HPDE6-E6E7 (cell line): ENCODE results near the gene ATP5PD.
"Not testable (repeated sequence)": the region's sequence is repeated elsewhere in the genome, so short reads cannot be mapped to it uniquely, and the experiment has no call there.

Experiments
- DNase-seq: peaks from one replicate; pipeline ENCODE4 v3.0.0; 2011; ENCODE audit warnings: missing footprints; ENCODE audit errors: extremely low spot score

Gene ATP5PD

GRCh38 chr17:75077496-75078283, 30.9 kb upstream of the ATP5PD start:
- no peak for DNase-seq

- no peak for DNase-seq
Measured at GRCh38 chr17:75077072-75077495, 30.3 kb upstream of the ATP5PD start.

GRCh38 chr17:75075597-75076336, 29.0 kb upstream of the ATP5PD start:
- no peak for DNase-seq

- no peak for DNase-seq
Measured at GRCh38 chr17:75074532-75074931, 27.8 kb upstream of the ATP5PD start.

- no peak for DNase-seq
Measured at GRCh38 chr17:75073618-75074047, 26.9 kb upstream of the ATP5PD start.

- DNase-seq = not testable (repeated sequence)
Measured at GRCh38 chr17:75072909-75073308, 26.1 kb upstream of the ATP5PD start.

GRCh38 chr17:75071478-75072271, 24.9 kb upstream of the ATP5PD start:
- not testable (repeated sequence) for DNase-seq

- DNase-seq = peak; percentile 65
Measured at GRCh38 chr17:75069783-75070182, 23.0 kb upstream of the ATP5PD start.

GRCh38 chr17:75068750-75069149, 22.0 kb upstream of the ATP5PD start:
- DNase-seq = no peak

GRCh38 chr17:75067856-75068255, 21.1 kb upstream of the ATP5PD start:
- no peak for DNase-seq

- no peak for DNase-seq
Measured at GRCh38 chr17:75065562-75066151, 18.9 kb upstream of the ATP5PD start.

- DNase-seq = no peak
Measured at GRCh38 chr17:75064867-75065561, 18.2 kb upstream of the ATP5PD start.

GRCh38 chr17:75064460-75064859, 17.7 kb upstream of the ATP5PD start:
- no peak for DNase-seq

- no peak for DNase-seq
Measured at GRCh38 chr17:75064040-75064439, 17.3 kb upstream of the ATP5PD start.

- no peak for DNase-seq
Measured at GRCh38 chr17:75063626-75064025, 16.9 kb upstream of the ATP5PD start.

- no peak for DNase-seq
Measured at GRCh38 chr17:75063201-75063600, 16.4 kb upstream of the ATP5PD start.

- no peak for DNase-seq
Measured at GRCh38 chr17:75061618-75062017, 14.8 kb upstream of the ATP5PD start.

- no peak for DNase-seq
Measured at GRCh38 chr17:75061055-75061438, 14.3 kb upstream of the ATP5PD start.

- DNase-seq = no peak
Measured at GRCh38 chr17:75060434-75061054, 13.8 kb upstream of the ATP5PD start.
